HEK293 (cell line): ENCODE results near the gene PARK7.

Experiments
- CTCF ChIA-PET: fragments of 350-600 bp; formaldehyde crosslinking; extraction: SDS; loops from one replicate; lab custom pipeline; 2021; ENCODE audit warnings: antibody characterized with exemption; lab: Yijun Ruan, JAX
- POLR2A ChIA-PET: fragments of 300-600 bp; formaldehyde crosslinking; extraction: SDS; loops from one replicate; lab custom pipeline; 2020; ENCODE audit warnings: antibody characterized with exemption, inconsistent platforms; lab: Yijun Ruan, JAX
- H3K27ac ChIP-seq: fragments of 200-500 bp; sonication (Bioruptor generic); 2 replicates; pipeline ENCODE4 v1.5.1; 2014; ENCODE audit warnings: low read depth, low read length, control low read depth, inconsistent platforms; ENCODE audit errors: extremely low read depth
- H3K36me3 ChIP-seq, 2 experiments: fragments of 200-500 bp in 1 of 2; sonication (Bioruptor generic) in 1 of 2; 1 replicate in 1 of 2; 2 replicates in 1 of 2; pipeline ENCODE4 v1.5.1; 2014 to 2017; ENCODE audit warnings: inconsistent platforms in 2 of 2, low read length in 2 of 2; ENCODE audit not compliant: control insufficient read depth in 2 of 2, insufficient read depth in 1 of 2
- H3K4me1 ChIP-seq: fragments of 200-500 bp; sonication (Bioruptor generic); 2 replicates; pipeline ENCODE4 v1.5.1; 2014; ENCODE audit warnings: mild to moderate bottlenecking, low read length, inconsistent platforms; ENCODE audit not compliant: control insufficient read depth, insufficient read depth
- H3K4me3 ChIP-seq: 2 replicates; pipeline ENCODE4 v1.5.1; 2011; ENCODE audit warnings: low read depth, mild to moderate bottlenecking, control low read depth, low read length, moderate library complexity
- H3K9me3 ChIP-seq: fragments of 200-500 bp; sonication (Bioruptor generic); 2 replicates; pipeline ENCODE4 v1.5.1; 2014; ENCODE audit warnings: low read depth, low read length, inconsistent platforms; ENCODE audit not compliant: control insufficient read depth, insufficient read depth
- PRDM1 ChIP-seq: fragments of 450-650 bp; formaldehyde crosslinking; IDR thresholded peaks from 2 replicates; pipeline ENCODE4; 2016; ENCODE audit warnings: missing biosample characterization, missing genetic modification characterization
- SALL2 ChIP-seq: fragments of 450-650 bp; formaldehyde crosslinking; IDR thresholded peaks from 2 replicates; pipeline ENCODE4 v1.5.0; 2017; ENCODE audit warnings: missing biosample characterization, mild to moderate bottlenecking, missing genetic modification characterization, borderline replicate concordance
- SP7 ChIP-seq: fragments of 450-650 bp; formaldehyde crosslinking; IDR thresholded peaks from 2 replicates; pipeline ENCODE4 v1.5.1; 2016; ENCODE audit warnings: missing biosample characterization, missing genetic modification characterization
- ZFHX2 ChIP-seq: fragments of 450-650 bp; formaldehyde crosslinking; conservative IDR thresholded peaks from 2 replicates; pipeline ENCODE4 v1.5.1; 2016; ENCODE audit warnings: missing biosample characterization, missing genetic modification characterization
- ZNF10 ChIP-seq: fragments of 450-650 bp; formaldehyde crosslinking; IDR thresholded peaks from 2 replicates; pipeline ENCODE4 v1.5.1; 2017; ENCODE audit warnings: missing biosample characterization, missing genetic modification characterization
- ZNF146 ChIP-seq: fragments of 450-650 bp; formaldehyde crosslinking; IDR thresholded peaks from 2 replicates; pipeline ENCODE4 v1.5.1; 2016; ENCODE audit warnings: missing biosample characterization, missing genetic modification characterization
- ZNF169 ChIP-seq: fragments of 450-650 bp; formaldehyde crosslinking; IDR thresholded peaks from 2 replicates; pipeline ENCODE4 v1.5.1; 2016; ENCODE audit warnings: missing biosample characterization, missing genetic modification characterization
- ZNF223 ChIP-seq: fragments of 450-650 bp; formaldehyde crosslinking; IDR thresholded peaks from 2 replicates; pipeline ENCODE4 v1.5.1; 2016; ENCODE audit warnings: missing biosample characterization, missing genetic modification characterization
- ZNF302 ChIP-seq: fragments of 450-650 bp; formaldehyde crosslinking; IDR thresholded peaks from 2 replicates; pipeline ENCODE4 v1.5.1; 2016; ENCODE audit warnings: missing biosample characterization, missing genetic modification characterization, low read depth
- ZNF37A ChIP-seq: fragments of 450-650 bp; IDR thresholded peaks from 2 replicates; pipeline ENCODE4 v1.5.1; 2018; ENCODE audit warnings: missing biosample characterization, missing genetic modification characterization
- ZNF391 ChIP-seq: fragments of 450-650 bp; formaldehyde crosslinking; IDR thresholded peaks from 2 replicates; pipeline ENCODE4 v1.5.1; 2016; ENCODE audit warnings: low read depth, missing biosample characterization, missing genetic modification characterization, borderline replicate concordance
- ZNF530 ChIP-seq: fragments of 450-650 bp; formaldehyde crosslinking; IDR thresholded peaks from 2 replicates; pipeline ENCODE4 v1.5.1; 2016; ENCODE audit warnings: low read depth, missing biosample characterization, missing genetic modification characterization
- ZNF629 ChIP-seq: fragments of 450-650 bp; formaldehyde crosslinking; IDR thresholded peaks from 2 replicates; pipeline ENCODE4 v1.5.1; 2017; ENCODE audit warnings: missing biosample characterization, missing genetic modification characterization
- ZNF830 ChIP-seq: fragments of 450-650 bp; IDR thresholded peaks from 2 replicates; pipeline ENCODE4 v1.5.0; 2018; ENCODE audit warnings: missing biosample characterization, missing genetic modification characterization, low read depth, mild to moderate bottlenecking, moderate library complexity
- ZSCAN16 ChIP-seq: fragments of 450-650 bp; formaldehyde crosslinking; IDR thresholded peaks from 2 replicates; pipeline ENCODE4 v1.5.1; 2016; ENCODE audit warnings: missing biosample characterization, missing genetic modification characterization
- TF ChIP-seq, protein P1 (sequence below): fragments of 450-650 bp; formaldehyde crosslinking; IDR thresholded peaks from 2 replicates; pipeline ENCODE4 v1.5.1; 2016; ENCODE audit warnings: missing biosample characterization, missing genetic modification characterization
- TF ChIP-seq, protein P2 (sequence below): fragments of 450-650 bp; formaldehyde crosslinking; IDR thresholded peaks from 2 replicates; pipeline ENCODE4 v1.5.1; 2016; ENCODE audit warnings: missing biosample characterization, missing genetic modification characterization
- TF ChIP-seq, protein P3 (sequence below): fragments of 450-650 bp; formaldehyde crosslinking; IDR thresholded peaks from 2 replicates; pipeline ENCODE4 v1.5.1; 2016; ENCODE audit warnings: missing biosample characterization, missing genetic modification characterization
- TF ChIP-seq, protein P4 (sequence below): fragments of 450-650 bp; formaldehyde crosslinking; IDR thresholded peaks from 2 replicates; pipeline ENCODE4 v1.5.1; 2016; ENCODE audit warnings: missing biosample characterization, missing genetic modification characterization
- TF ChIP-seq, protein P5 (sequence below): fragments of 450-650 bp; formaldehyde crosslinking; IDR thresholded peaks from 2 replicates; pipeline ENCODE4 v1.5.1; 2016; ENCODE audit warnings: missing biosample characterization, missing genetic modification characterization

The PARK7 gene

DNA sequence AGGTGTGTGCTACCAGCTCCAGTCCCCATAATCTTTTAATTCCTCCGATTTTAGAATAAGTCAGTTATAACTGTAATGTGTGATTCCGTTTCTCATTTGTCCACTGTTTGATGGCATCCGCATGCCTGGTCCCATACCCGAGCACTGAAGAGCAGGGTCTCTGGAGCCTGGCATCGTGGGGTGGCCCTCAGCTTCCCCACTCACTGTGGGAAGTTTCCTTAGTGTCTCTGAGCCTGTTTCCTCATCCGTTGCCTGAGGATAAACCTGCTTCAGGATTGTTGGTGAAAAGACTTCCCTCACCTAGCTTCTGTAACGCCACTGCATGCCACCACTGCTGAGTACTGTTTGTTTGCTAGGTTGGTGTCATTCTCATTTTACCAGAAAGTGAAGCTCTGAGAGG lies 19.5 kb downstream of the PARK7 start (continued):
- no peak for TF ChIP-seq ZNF391
- TF ChIP-seq, protein P1, sequence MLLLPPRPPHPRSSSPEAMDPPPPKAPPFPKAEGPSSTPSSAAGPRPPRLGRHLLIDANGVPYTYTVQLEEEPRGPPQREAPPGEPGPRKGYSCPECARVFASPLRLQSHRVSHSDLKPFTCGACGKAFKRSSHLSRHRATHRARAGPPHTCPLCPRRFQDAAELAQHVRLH (tag by site-specific recombination): no peak
- TF ChIP-seq ZNF530: no peak
- no peak for TF ChIP-seq SP7

DNA sequence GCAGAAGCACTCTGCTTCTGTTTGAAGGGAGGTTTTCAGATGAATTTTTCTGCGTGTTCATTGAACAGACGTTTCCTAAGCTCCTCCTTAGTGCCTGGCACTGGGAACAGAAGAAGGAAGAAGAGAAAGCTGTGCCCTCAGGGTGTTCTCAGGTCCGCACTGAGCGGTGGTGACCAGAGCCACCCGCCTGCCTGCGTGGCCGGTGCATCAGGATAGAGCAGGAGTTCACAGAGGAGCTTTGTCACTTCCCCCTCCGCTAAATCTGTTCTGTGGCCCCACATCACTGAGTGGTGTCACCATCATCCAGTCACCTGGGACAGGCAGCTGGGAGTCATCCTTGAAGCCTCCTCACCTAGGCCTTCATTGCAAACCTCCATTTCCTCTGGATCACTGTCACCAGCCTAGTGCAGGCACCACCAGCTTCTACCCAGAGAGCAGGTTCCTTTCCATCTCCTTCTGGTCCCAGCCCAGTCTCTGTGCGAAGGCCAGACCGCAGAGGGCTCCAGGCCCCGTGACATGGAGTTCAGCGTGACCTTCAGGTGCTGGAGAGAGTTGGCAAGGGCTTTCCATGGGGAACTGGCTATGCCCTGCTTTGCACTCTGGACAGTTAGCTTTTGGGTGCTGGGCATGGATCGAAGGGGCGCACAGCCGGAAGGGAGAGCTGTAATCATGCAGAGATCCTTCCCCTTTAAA lies 21.7 kb downstream of the PARK7 start:
- peaks cover 34 to 88% of the 10 kb centered on the region in 2 experiments for H3K36me3 ChIP-seq
- POLR2A ChIA-PET: interaction anchor here (0.7 kb wide), 1 partner anchor 21 kb away, joined by 3 read pairs; no protein-coding TSS in a partner anchor
- no peaks in the 10 kb centered on the region for H3K9me3 ChIP-seq
- no peak overlapping the region for H3K4me3 ChIP-seq
- H3K27ac ChIP-seq: no peak overlapping the region
- TF ChIP-seq ZNF169 (tag by site-specific recombination): no peak
- no peaks in the 10 kb centered on the region for H3K4me1 ChIP-seq
- CTCF ChIA-PET: interaction anchor here (0.5 to 5.8 kb wide), 15 partner anchors 8 to 364 kb away, joined by 3 to 73 read pairs (median 4); no protein-coding TSS in a partner anchor

DNA sequence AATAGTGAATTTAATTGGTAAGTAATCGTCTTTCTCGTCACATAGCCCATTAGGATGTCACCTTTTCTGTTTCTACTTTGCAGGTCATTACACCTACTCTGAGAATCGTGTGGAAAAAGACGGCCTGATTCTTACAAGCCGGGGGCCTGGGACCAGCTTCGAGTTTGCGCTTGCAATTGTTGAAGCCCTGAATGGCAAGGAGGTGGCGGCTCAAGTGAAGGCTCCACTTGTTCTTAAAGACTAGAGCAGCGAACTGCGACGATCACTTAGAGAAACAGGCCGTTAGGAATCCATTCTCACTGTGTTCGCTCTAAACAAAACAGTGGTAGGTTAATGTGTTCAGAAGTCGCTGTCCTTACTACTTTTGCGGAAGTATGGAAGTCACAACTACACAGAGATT lies 23.3 kb downstream of the PARK7 start:
- Histone ChIP-seq H3K4me3 (no peak overlapping the region), H3K4me1 (no peaks in the 10 kb centered on the region), H3K9me3 (no peaks in the 10 kb centered on the region), H3K27ac (no peak overlapping the region), H3K36me3 (peaks cover 19 to 75% of the 10 kb centered on the region in 2 experiments)
- TF ChIP-seq ZNF830: no peak
- CTCF ChIA-PET: interaction anchor here (0.6 to 5.8 kb wide), 7 partner anchors 9 to 330 kb away, joined by 3 to 73 read pairs (median 7); no protein-coding TSS in a partner anchor
- POLR2A ChIA-PET: no interaction called here

DNA sequence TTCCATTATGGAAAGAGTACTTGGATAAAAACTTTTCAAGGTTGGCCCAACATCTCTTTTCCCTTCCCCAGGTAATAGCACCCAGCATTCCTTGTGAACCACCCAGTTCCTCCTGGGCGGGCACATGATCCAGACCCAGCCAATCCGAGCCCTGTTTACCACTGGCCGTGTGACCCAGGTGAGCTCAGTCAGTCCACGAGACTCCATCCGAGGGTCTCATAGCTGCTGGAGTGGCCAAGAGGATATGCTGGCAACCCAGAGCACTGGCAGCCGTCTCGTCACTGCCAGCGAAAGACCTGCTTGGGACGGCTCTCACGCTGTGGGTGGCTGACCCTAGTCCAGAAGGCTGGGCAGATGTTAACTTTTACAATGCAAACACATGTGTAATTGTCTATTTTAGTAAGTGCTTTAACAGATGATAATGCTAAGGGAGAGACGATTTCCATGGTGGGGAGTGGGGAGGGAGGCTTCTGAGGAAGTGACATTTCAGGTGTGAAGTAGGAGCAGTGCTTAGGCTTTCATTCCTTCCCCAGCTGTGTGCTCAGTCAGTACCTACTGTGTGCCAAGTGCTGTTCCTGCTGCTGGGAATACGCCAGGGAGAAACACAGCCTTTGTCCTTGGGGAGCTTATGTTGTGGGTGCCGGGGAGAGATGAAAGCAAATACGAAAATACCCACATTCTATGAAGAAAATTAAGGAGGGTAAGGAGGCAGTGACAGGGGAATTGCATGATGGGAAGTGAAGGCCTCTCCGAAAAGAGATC lies 24.5 kb downstream of the PARK7 start:
- Histone ChIP-seq H3K9me3 (no peaks in the 10 kb centered on the region), H3K4me1 (no peaks in the 10 kb centered on the region), H3K36me3 (peaks cover 21 to 73% of the 10 kb centered on the region in 2 experiments), H3K27ac (no peak overlapping the region), H3K4me3 (no peak overlapping the region)
- CTCF ChIA-PET: interaction anchor here (0.6 to 1.8 kb wide), 4 partner anchors 11 to 437 kb away, joined by 3 to 7 read pairs (median 4); no protein-coding TSS in a partner anchor
- POLR2A ChIA-PET: no interaction called here
- TF ChIP-seq ZNF830: no peak
- TF ChIP-seq ZNF302 (tag by site-specific recombination): no peak
- TF ChIP-seq ZNF223 (tag by site-specific recombination): no peak
- TF ChIP-seq SALL2: no peak
- TF ChIP-seq, protein P2, sequence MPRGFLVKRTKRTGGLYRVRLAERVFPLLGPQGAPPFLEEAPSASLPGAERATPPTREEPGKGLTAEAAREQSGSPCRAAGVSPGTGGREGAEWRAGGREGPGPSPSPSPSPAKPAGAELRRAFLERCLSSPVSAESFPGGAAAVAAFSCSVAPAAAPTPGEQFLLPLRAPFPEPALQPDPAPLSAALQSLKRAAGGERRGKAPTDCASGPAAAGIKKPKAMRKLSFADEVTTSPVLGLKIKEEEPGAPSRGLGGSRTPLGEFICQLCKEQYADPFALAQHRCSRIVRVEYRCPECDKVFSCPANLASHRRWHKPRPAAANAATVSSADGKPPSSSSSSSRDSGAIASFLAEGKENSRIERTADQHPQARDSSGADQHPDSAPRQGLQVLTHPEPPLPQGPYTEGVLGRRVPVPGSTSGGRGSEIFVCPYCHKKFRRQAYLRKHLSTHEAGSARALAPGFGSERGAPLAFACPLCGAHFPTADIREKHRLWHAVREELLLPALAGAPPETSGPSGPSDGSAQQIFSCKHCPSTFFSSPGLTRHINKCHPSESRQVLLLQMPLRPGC (tag by site-specific recombination): no peak
- TF ChIP-seq, protein P3, sequence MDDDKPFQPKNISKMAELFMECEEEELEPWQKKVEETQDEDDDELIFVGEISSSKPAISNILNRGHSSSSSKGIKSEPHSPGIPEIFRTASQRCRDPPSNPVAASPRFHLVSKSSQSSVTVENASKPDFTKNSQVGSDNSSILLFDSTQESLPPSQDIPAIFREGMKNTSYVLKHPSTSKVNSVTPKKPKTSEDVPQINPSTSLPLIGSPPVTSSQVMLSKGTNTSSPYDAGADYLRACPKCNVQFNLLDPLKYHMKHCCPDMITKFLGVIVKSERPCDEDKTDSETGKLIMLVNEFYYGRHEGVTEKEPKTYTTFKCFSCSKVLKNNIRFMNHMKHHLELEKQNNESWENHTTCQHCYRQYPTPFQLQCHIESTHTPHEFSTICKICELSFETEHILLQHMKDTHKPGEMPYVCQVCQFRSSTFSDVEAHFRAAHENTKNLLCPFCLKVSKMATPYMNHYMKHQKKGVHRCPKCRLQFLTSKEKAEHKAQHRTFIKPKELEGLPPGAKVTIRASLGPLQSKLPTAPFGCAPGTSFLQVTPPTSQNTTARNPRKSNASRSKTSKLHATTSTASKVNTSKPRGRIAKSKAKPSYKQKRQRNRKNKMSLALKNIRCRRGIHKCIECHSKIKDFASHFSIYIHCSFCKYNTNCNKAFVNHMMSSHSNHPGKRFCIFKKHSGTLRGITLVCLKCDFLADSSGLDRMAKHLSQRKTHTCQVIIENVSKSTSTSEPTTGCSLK (tag by site-specific recombination): no peak
- TF ChIP-seq ZNF629 (tag by site-specific recombination): no peak
- TF ChIP-seq ZFHX2: no peak
- TF ChIP-seq, protein P4, sequence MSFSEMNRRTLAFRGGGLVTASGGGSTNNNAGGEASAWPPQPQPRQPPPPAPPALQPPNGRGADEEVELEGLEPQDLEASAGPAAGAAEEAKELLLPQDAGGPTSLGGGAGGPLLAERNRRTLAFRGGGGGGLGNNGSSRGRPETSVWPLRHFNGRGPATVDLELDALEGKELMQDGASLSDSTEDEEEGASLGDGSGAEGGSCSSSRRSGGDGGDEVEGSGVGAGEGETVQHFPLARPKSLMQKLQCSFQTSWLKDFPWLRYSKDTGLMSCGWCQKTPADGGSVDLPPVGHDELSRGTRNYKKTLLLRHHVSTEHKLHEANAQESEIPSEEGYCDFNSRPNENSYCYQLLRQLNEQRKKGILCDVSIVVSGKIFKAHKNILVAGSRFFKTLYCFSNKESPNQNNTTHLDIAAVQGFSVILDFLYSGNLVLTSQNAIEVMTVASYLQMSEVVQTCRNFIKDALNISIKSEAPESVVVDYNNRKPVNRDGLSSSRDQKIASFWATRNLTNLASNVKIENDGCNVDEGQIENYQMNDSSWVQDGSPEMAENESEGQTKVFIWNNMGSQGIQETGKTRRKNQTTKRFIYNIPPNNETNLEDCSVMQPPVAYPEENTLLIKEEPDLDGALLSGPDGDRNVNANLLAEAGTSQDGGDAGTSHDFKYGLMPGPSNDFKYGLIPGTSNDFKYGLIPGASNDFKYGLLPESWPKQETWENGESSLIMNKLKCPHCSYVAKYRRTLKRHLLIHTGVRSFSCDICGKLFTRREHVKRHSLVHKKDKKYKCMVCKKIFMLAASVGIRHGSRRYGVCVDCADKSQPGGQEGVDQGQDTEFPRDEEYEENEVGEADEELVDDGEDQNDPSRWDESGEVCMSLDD (tag by site-specific recombination): no peak
- TF ChIP-seq ZNF10 (tag by site-specific recombination): no peak
- no peak for TF ChIP-seq ZSCAN16 (tag by site-specific recombination)
- TF ChIP-seq ZNF146: no peak
- no peak for TF ChIP-seq ZNF37A
- no peak for TF ChIP-seq PRDM1 (tag by site-specific recombination)
- TF ChIP-seq, protein P5, sequence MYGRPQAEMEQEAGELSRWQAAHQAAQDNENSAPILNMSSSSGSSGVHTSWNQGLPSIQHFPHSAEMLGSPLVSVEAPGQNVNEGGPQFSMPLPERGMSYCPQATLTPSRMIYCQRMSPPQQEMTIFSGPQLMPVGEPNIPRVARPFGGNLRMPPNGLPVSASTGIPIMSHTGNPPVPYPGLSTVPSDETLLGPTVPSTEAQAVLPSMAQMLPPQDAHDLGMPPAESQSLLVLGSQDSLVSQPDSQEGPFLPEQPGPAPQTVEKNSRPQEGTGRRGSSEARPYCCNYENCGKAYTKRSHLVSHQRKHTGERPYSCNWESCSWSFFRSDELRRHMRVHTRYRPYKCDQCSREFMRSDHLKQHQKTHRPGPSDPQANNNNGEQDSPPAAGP: no peak
